B cell (primary cell): ENCODE measurements around the gene GFOD2. TPM values are rescaled to one million over a fixed set of nuclear protein-coding genes. Genes with fewer than 3 reads are reported as not detected.

Experiments used
- ATAC-seq: fragments of 200-7000 bp; cut with Tn5 transposase; one replicate; pipeline ENCODE4 v1.10.0; 2021; ENCODE audit warnings: low read depth, mild to moderate bottlenecking, moderate number of reproducible peaks, moderate library complexity
- CTCF ChIA-PET: fragments of 350-600 bp; sonication (Branson Sonifier 250); formaldehyde crosslinking; loops from one replicate; lab custom pipeline; 2021; ENCODE audit warnings: antibody characterized with exemption, inconsistent platforms; lab: Charles Lee
- POLR2A ChIA-PET: fragments of 350-600 bp; sonication (Branson Sonifier 250); formaldehyde crosslinking; loops from one replicate; lab custom pipeline; 2021; ENCODE audit warnings: antibody characterized with exemption; lab: Charles Lee
- DNase-seq: peaks from one replicate; pipeline ENCODE4 v3.0.0; 2013
- H2AFZ ChIP-seq: 2 replicates; pipeline ENCODE4 v1.6.1; 2012; ENCODE audit warnings: mild to moderate bottlenecking, low read depth, low read length; ENCODE audit not compliant: insufficient read depth, poor library complexity, severe bottlenecking
- H3K27ac ChIP-seq, 2 donors: 1 replicate in 1 of 2; 2 replicates in 1 of 2; pipeline ENCODE4 v1.5.1; 2012 to 2013; ENCODE audit warnings: low read length in 2 of 2, mild to moderate bottlenecking in 2 of 2, moderate library complexity in 1 of 2
- H3K27me3 ChIP-seq, 4 experiments: fragments of 200-600 bp in 1 of 4; sonication (generic) in 1 of 4; replicated peaks in 1 of 4; 1 replicate in 2 of 4; 2 replicates in 2 of 4; pipeline versions ENCODE4 v1.6.1 to v1.7.0; 2013 to 2016; ENCODE audit warnings: low read length in 3 of 4, mild to moderate bottlenecking in 2 of 4, mixed read lengths in 1 of 4, moderate library complexity in 1 of 4; ENCODE audit not compliant: insufficient read depth in 4 of 4, control insufficient read depth in 3 of 4; ENCODE audit errors: control extremely low read depth in 1 of 4
- H3K36me3 ChIP-seq, 2 experiments: replicated peaks in 1 of 2; 1 replicate in 1 of 2; 2 replicates in 1 of 2; pipeline versions ENCODE4 v1.6.1 to v1.7.1; 2013; ENCODE audit warnings: low read length in 1 of 2; ENCODE audit not compliant: insufficient read depth in 2 of 2, control insufficient read depth in 1 of 2; ENCODE audit errors: control extremely low read depth in 1 of 2, extremely low read depth in 1 of 2
- H3K4me1 ChIP-seq, 2 donors: fragments of 200-600 bp in 1 of 2; sonication (generic) in 1 of 2; 1 replicate in 1 of 2; 2 replicates in 1 of 2; pipeline versions ENCODE4 v1.5.1 to v1.6.1; 2013 to 2017; ENCODE audit warnings: low read length in 2 of 2; ENCODE audit not compliant: control insufficient read depth in 2 of 2, insufficient read depth in 2 of 2
- H3K4me2 ChIP-seq: replicated peaks from 2 replicates; pipeline ENCODE3; 2012; ENCODE audit warnings: mild to moderate bottlenecking, low read depth, low read length; ENCODE audit not compliant: poor library complexity, severe bottlenecking
- H3K4me3 ChIP-seq, 5 experiments: fragments of 200-600 bp in 1 of 5; sonication (generic) in 1 of 5; 1 replicate in 3 of 5; 2 replicates in 2 of 5; pipeline versions ENCODE4 v1.5.1 to v1.7.0; 2011 to 2016; ENCODE audit warnings: low read length in 4 of 5, mild to moderate bottlenecking in 4 of 5, low read depth in 2 of 5, control low read depth in 1 of 5, moderate library complexity in 1 of 5; ENCODE audit not compliant: insufficient read depth in 1 of 5; ENCODE audit errors: control extremely low read depth in 1 of 5, extremely low read depth in 1 of 5
- H3K79me2 ChIP-seq: fragments of 200-600 bp; sonication (generic); one replicate; pipeline ENCODE4 v1.6.0; 2016; ENCODE audit warnings: low read length; ENCODE audit not compliant: control insufficient read depth, insufficient read depth
- H3K9ac ChIP-seq: fragments of 200-600 bp; sonication (generic); 2 replicates; pipeline ENCODE4 v1.6.1; 2017; ENCODE audit warnings: mild to moderate bottlenecking, low read length, moderate library complexity
- H3K9me3 ChIP-seq, 3 donors: one replicate each; pipeline versions ENCODE4 v1.6.1 to v1.7.1; 2013; ENCODE audit warnings: low read length in 2 of 3; ENCODE audit not compliant: control insufficient read depth in 2 of 3, insufficient read depth in 1 of 3; ENCODE audit errors: control extremely low read depth in 1 of 3
- H4K20me1 ChIP-seq: 2 replicates; pipeline ENCODE4 v1.6.0; 2012; ENCODE audit warnings: mild to moderate bottlenecking, low read length; ENCODE audit not compliant: insufficient read depth, control insufficient read depth, poor library complexity, severe bottlenecking
- H3K27ac Mint-ChIP-seq: one replicate; pipeline ENCODE4 v1.8.0; 2021; ENCODE audit warnings: mixed read lengths
- H3K27me3 Mint-ChIP-seq: one replicate; pipeline ENCODE4 v1.8.0; 2021; ENCODE audit warnings: mixed read lengths
- H3K4me1 Mint-ChIP-seq: one replicate; pipeline ENCODE4 v1.8.0; 2021; ENCODE audit warnings: mixed read lengths
- H3K4me3 Mint-ChIP-seq: one replicate; pipeline ENCODE4 v1.8.0; 2021; ENCODE audit warnings: mixed read lengths
- H3K9me3 Mint-ChIP-seq: one replicate; pipeline ENCODE4 v1.8.0; 2022; ENCODE audit warnings: mixed read lengths; ENCODE audit not compliant: insufficient read depth
- CTCF ChIP-seq: fragments of 200-600 bp; IDR thresholded peaks from one replicate; pipeline ENCODE4 v1.8.0; 2022; ENCODE audit warnings: antibody characterized with exemption, mild to moderate bottlenecking
- EZH2 ChIP-seq: IDR thresholded peaks from 2 replicates; pipeline ENCODE4 v1.6.1; 2012; ENCODE audit warnings: borderline replicate concordance, low read depth, mild to moderate bottlenecking, moderate library complexity, low read length; ENCODE audit not compliant: insufficient read depth, poor library complexity, severe bottlenecking
- WGBS: methylation state at CpG from one replicate; pipeline ENCODE4 v1.1.5; 2013; ENCODE audit warnings: missing lambda C conversion rate; ENCODE audit not compliant: insufficient coverage; 5-methylcytosine and 5-hydroxymethylcytosine counted together
- intact Hi-C: fragments of 100-400 bp; cut with micrococcal nuclease; formaldehyde crosslinking; loops from one replicate; pipeline ENCODE4 v1.10.0; 2022
- polyA plus RNA-seq: library from polyadenylated mRNA; depleted of rRNA; stranded (reverse); fragments of >200 nt; gene quantifications from 2 replicates; pipeline ENCODE4 v1.2.3, GENCODE V29; 2012
- total RNA-seq, 2 donors: library from RNA; stranded (reverse); fragments of 120-200 nt in 1 of 2; gene quantifications; 1 replicate in 1 of 2; 2 replicates in 1 of 2; pipeline versions ENCODE4 v1.2.3 to v1.2.4, GENCODE V29; 2013 to 2022

The GFOD2 gene
- total and polyA plus RNA-seq, 2 donors (not counting 1 experiment from before 2014, with no cell fraction given), result 11.9 to 18.2 TPM

- Histone ChIP-seq H3K4me1 (peaks cover 4 to 5% of the 10 kb centered on the region in 2 donors), H3K4me2 (no peak overlapping the region), H3K4me3 (no peak overlapping the region), H3K9ac (no peak overlapping the region), H3K27me3 (no peaks in the 10 kb centered on the region), H2AFZ (no peak overlapping the region), H3K79me2 (no peaks in the 10 kb centered on the region), H3K27ac (no peak overlapping the region), H3K36me3 (peaks cover 0 to 11% of the 10 kb centered on the region in 2 experiments), H4K20me1 (no peaks in the 10 kb centered on the region), H3K9me3 (no peaks in the 10 kb centered on the region)
- WGBS, result 100% methylated on average over 8 of the region's 12 CpGs
- TF ChIP-seq CTCF (no peak), EZH2 (no peak)
- Mint-ChIP-seq H3K9me3 (no peaks in the 10 kb centered on the region), H3K27ac (no peak overlapping the region), H3K4me3 (no peak overlapping the region), H3K27me3 (no peaks in the 10 kb centered on the region), H3K4me1 (peaks cover 14% of the 10 kb centered on the region)
- DNase-seq (no peak), ATAC-seq (no peak)
- ChIA-PET POLR2A (interaction anchor here (0.7 kb wide), 1 partner anchor 86 kb away, joined by 3 read pairs; no protein-coding TSS in a partner anchor), CTCF (interaction anchor here (1.0 kb wide), 2 partner anchors 11 to 138 kb away, joined by 3 to 4 read pairs; no protein-coding TSS in a partner anchor)
- intact Hi-C loops, result no loop called here
Observed at GRCh38 chr16:67678354-67679023, 40.6 kb downstream of the GFOD2 start.

- Mint-ChIP-seq H3K27ac (no peak overlapping the region), H3K27me3 (no peaks in the 10 kb centered on the region), H3K4me3 (no peak overlapping the region), H3K9me3 (no peaks in the 10 kb centered on the region), H3K4me1 (peaks cover 17% of the 10 kb centered on the region)
- no peak for ATAC-seq
- Histone ChIP-seq H3K4me1 (peaks cover 7 to 12% of the 10 kb centered on the region in 2 donors), H3K4me2 (no peak overlapping the region), H2AFZ (no peak overlapping the region), H3K4me3 (no peak overlapping the region), H3K79me2 (no peaks in the 10 kb centered on the region), H3K9me3 (no peaks in the 10 kb centered on the region), H3K9ac (no peak overlapping the region), H3K27me3 (no peaks in the 10 kb centered on the region), H3K27ac (no peak overlapping the region), H3K36me3 (peaks cover 0 to 4% of the 10 kb centered on the region in 2 experiments), H4K20me1 (no peaks in the 10 kb centered on the region)
- WGBS, result no CpG with 5 or more reads among the region's 1 CpG
- TF ChIP-seq CTCF (no peak), EZH2 (no peak)
- POLR2A ChIA-PET, result no interaction called here
- DNase-seq, result no peak
- intact Hi-C loops, result no loop called here
- CTCF ChIA-PET, result interaction anchor here (1.0 to 1.4 kb wide), 2 partner anchors 139 to 160 kb away, joined by 3 to 4 read pairs; no protein-coding TSS in a partner anchor
Observed at GRCh38 chr16:67677712-67678111, 41.4 kb downstream of the GFOD2 start.
